Measurements from ENCODE around the gene P4HB. TPM values are rescaled to one million over a fixed set of nuclear protein-coding genes. Genes with fewer than 3 reads are reported as not detected.

The P4HB gene
- polyA plus RNA-seq, 12 donors = 346 to 655 (median 404) TPM; not detected in 1

- DNase-seq = no peak
Measured at GRCh38 chr17:81802856-81803643, 57.3 kb downstream of the P4HB start.

DNA sequence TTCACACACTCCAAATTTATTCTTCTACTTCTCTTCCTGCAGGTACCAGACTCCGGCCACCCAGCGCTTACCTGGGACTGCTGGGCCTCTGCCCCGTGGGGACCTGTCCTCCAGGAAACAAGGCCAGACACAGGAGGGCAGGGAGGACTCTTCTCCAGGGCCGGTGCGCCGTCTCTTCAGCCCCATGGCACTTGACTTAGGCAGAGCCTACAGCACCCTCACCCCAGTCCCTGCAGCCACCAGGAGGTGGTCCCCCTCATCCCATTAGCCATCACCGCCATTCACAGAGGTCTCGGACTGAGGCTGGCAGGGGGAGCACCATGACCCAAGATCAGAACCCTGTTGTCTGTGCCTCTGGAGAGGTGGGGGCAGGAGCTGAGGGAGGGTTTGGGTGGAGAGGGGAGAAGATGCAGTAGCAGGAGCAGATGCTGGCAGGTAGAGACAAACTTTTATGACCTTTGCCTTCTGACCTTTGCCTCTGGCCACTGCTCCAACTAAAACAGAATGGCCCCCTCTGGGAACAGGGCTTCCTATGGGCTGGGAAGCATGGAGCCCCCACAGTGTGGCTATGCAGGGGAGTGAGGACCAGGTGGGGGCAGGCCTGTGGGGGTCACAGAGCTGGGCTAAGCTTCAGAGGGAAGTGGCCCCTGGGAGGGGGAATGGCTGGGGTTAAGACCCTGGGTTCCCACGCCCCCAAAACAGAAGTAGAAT, 58.1 kb downstream of the P4HB start:
- no peak for DNase-seq

- no peak for DNase-seq
Measured at GRCh38 chr17:81801327-81801726, 59.0 kb downstream of the P4HB start.

DNA sequence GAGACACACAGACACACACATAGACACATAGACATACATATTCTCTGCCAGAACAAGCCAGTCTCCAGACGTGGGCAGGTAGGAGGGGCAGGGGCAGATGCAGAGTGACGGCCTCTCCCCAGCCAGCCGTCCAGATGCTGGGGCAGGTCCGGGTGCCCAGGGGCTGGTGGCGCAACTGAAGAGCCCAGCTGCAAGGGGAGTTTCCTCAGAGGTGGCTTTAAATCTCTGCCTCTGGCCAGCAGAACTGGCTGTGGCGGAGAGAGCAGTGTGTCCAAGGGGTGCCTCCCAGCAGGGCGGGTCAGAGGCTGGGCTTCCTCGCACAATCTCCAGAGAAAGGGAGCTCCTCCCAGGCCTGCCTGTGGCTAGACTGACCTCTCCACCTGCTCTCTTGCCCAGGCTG, 65.8 kb downstream of the P4HB start:
- no peak for DNase-seq

DNA sequence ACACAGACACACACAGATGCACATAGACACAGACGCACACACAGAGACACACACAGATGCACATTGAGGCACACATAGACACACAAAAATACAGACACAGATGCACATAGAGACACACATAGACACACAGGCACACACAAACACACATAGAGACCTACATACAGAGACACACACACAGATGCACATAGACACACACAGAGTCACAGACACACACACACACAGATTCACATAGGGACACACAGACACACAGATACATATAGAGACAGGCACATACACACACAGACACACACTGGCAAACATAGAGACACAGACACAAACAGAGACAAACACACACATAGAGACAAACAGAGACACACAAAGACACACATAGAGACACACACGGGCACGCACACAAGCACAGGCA, 66.3 kb downstream of the P4HB start:
- DNase-seq = no peak

Other genes starting within 250 kb of the P4HB start
- gene NPLOC4, start 223.4 kb downstream of the P4HB start, polyA plus RNA-seq (ENCODE audit: insufficient read length in 12 of 12) = 10 to 100 TPM in 11 of 12 donors, not detected in 1; 48.7 to 63.7 (median 58.9) TPM
- 1 to 10 TPM in 6 of 12 donors, under 1 TPM in 4, not detected in 2; 0.63 to 1.5 (median 1.0) TPM for gene TSPAN10, start 223.3 kb downstream of the P4HB start, polyA plus RNA-seq (ENCODE audit: insufficient read length in 12 of 12)
- gene PDE6G, start 204.0 kb downstream of the P4HB start, polyA plus RNA-seq (ENCODE audit: insufficient read length in 12 of 12) = 1 to 10 TPM in 10 of 12 donors, not detected in 2; 1.4 to 7.6 (median 3.1) TPM
- 10 to 100 TPM in 3 of 12 donors, 1 to 10 TPM in 8, not detected in 1; 7.0 to 18.7 (median 8.1) TPM for gene OXLD1, start 193.9 kb downstream of the P4HB start, polyA plus RNA-seq (ENCODE audit: insufficient read length in 12 of 12)
- 10 to 100 TPM in 10 of 12 donors, 1 to 10 TPM in 1, not detected in 1; 9.3 to 23.9 (median 12.6) TPM for gene CCDC137, start 193.8 kb downstream of the P4HB start, polyA plus RNA-seq (ENCODE audit: insufficient read length in 12 of 12)
- gene ARL16, start 176.7 kb downstream of the P4HB start, polyA plus RNA-seq (ENCODE audit: insufficient read length in 12 of 12) = 10 to 100 TPM in 11 of 12 donors, not detected in 1; 21.2 to 39.2 (median 30.1) TPM
- 10 to 100 TPM in 11 of 12 donors, not detected in 1; 43.4 to 93.4 (median 50.8) TPM for gene HGS, start 176.5 kb downstream of the P4HB start, polyA plus RNA-seq (ENCODE audit: insufficient read length in 12 of 12)
- 100 to 1,000 TPM in 1 of 12 donors, 10 to 100 TPM in 10, not detected in 1; 28.6 to 123 (median 48.1) TPM for gene MRPL12, start 157.2 kb downstream of the P4HB start, polyA plus RNA-seq (ENCODE audit: insufficient read length in 12 of 12)
- gene SLC25A10, start 148.3 kb downstream of the P4HB start, polyA plus RNA-seq (ENCODE audit: insufficient read length in 12 of 12) = 10 to 100 TPM in 1 of 12 donors, 1 to 10 TPM in 10, not detected in 1; 1.2 to 22.7 (median 2.9) TPM
- gene GCGR, start 56.4 kb downstream of the P4HB start, polyA plus RNA-seq (ENCODE audit: insufficient read length in 12 of 12) = under 1 TPM in 4 of 12 donors, not detected in 8; 0.18 to 0.33 (median 0.22) TPM
- 100 to 1,000 TPM in 3 of 12 donors, 10 to 100 TPM in 8, not detected in 1; 73.5 to 264 (median 95.5) TPM for gene MCRIP1, start 27.2 kb downstream of the P4HB start, polyA plus RNA-seq (ENCODE audit: insufficient read length in 12 of 12)
- gene PPP1R27, start 25.5 kb downstream of the P4HB start, polyA plus RNA-seq (ENCODE audit: insufficient read length in 12 of 12) = 10 to 100 TPM in 11 of 12 donors, not detected in 1; 10.9 to 61.9 (median 26.1) TPM
- 100 to 1,000 TPM in 11 of 12 donors, not detected in 1; 114 to 310 (median 158) TPM for gene ARHGDIA, start 10.8 kb upstream of the P4HB start, polyA plus RNA-seq (ENCODE audit: insufficient read length in 12 of 12)
- 100 to 1,000 TPM in 1 of 12 donors, 10 to 100 TPM in 11; 45.6 to 887 (median 57.3) TPM for gene ALYREF, start 31.1 kb upstream of the P4HB start, polyA plus RNA-seq (ENCODE audit: insufficient read length in 12 of 12)
- 100 to 1,000 TPM in 2 of 12 donors, 10 to 100 TPM in 9, not detected in 1; 52.4 to 123 (median 89.3) TPM for gene ANAPC11, start 31.2 kb upstream of the P4HB start, polyA plus RNA-seq (ENCODE audit: insufficient read length in 12 of 12)
- under 1 TPM in 10 of 12 donors, not detected in 2; 0.14 to 0.81 (median 0.49) TPM for gene NPB, start 41.7 kb upstream of the P4HB start, polyA plus RNA-seq (ENCODE audit: insufficient read length in 12 of 12)
- 10 to 100 TPM in 6 of 12 donors, 1 to 10 TPM in 5, not detected in 1; 8.1 to 17.0 (median 10.0) TPM for gene PCYT2, start 50.9 kb upstream of the P4HB start, polyA plus RNA-seq (ENCODE audit: insufficient read length in 12 of 12)
- 10 to 100 TPM in 2 of 12 donors, 1 to 10 TPM in 9, not detected in 1; 4.1 to 15.8 (median 6.4) TPM for gene SIRT7, start 57.6 kb upstream of the P4HB start, polyA plus RNA-seq (ENCODE audit: insufficient read length in 12 of 12)
- gene MAFG, start 67.2 kb upstream of the P4HB start, polyA plus RNA-seq (ENCODE audit: insufficient read length in 12 of 12) = 10 to 100 TPM in 11 of 12 donors, not detected in 1; 11.0 to 17.4 (median 13.7) TPM
- 100 to 1,000 TPM in 1 of 12 donors, 10 to 100 TPM in 10, not detected in 1; 46.4 to 100 (median 58.3) TPM for gene PYCR1, start 76.8 kb upstream of the P4HB start, polyA plus RNA-seq (ENCODE audit: insufficient read length in 12 of 12)
- gene MYADML2, start 86.7 kb upstream of the P4HB start, polyA plus RNA-seq (ENCODE audit: insufficient read length in 12 of 12) = 10 to 100 TPM in 9 of 12 donors, 1 to 10 TPM in 2, not detected in 1; 6.0 to 35.9 (median 18.5) TPM
- 1 to 10 TPM in 10 of 12 donors, not detected in 2; 1.9 to 7.7 (median 3.5) TPM for gene NOTUM, start 100.7 kb upstream of the P4HB start, polyA plus RNA-seq (ENCODE audit: insufficient read length in 12 of 12)
- 10 to 100 TPM in 11 of 12 donors, not detected in 1; 17.2 to 80.2 (median 21.5) TPM for gene ASPSCR1, start 117.1 kb upstream of the P4HB start, polyA plus RNA-seq (ENCODE audit: insufficient read length in 12 of 12)
- gene CENPX, start 162.3 kb upstream of the P4HB start, polyA plus RNA-seq (ENCODE audit: insufficient read length in 12 of 12) = 10 to 100 TPM in 11 of 12 donors, not detected in 1; 26.1 to 35.6 (median 30.8) TPM
- gene LRRC45, start 162.8 kb upstream of the P4HB start, polyA plus RNA-seq (ENCODE audit: insufficient read length in 12 of 12) = 10 to 100 TPM in 2 of 12 donors, 1 to 10 TPM in 9, not detected in 1; 6.3 to 31.7 (median 8.0) TPM
- gene RAC3, start 171.1 kb upstream of the P4HB start, polyA plus RNA-seq (ENCODE audit: insufficient read length in 12 of 12) = 10 to 100 TPM in 3 of 12 donors, 1 to 10 TPM in 8, not detected in 1; 4.0 to 28.9 (median 6.4) TPM
- gene DCXR, start 177.2 kb upstream of the P4HB start, polyA plus RNA-seq (ENCODE audit: insufficient read length in 12 of 12) = 10 to 100 TPM in 11 of 12 donors, not detected in 1; 26.8 to 54.2 (median 34.6) TPM
- gene RFNG, start 191.3 kb upstream of the P4HB start, polyA plus RNA-seq (ENCODE audit: insufficient read length in 12 of 12) = 10 to 100 TPM in 11 of 12 donors, not detected in 1; 22.8 to 56.6 (median 30.1) TPM
- 10 to 100 TPM in 11 of 12 donors, not detected in 1; 55.7 to 91.1 (median 62.2) TPM for gene GPS1, start 191.4 kb upstream of the P4HB start, polyA plus RNA-seq (ENCODE audit: insufficient read length in 12 of 12)
- gene DUS1L, start 205.3 kb upstream of the P4HB start, polyA plus RNA-seq (ENCODE audit: insufficient read length in 12 of 12) = 10 to 100 TPM in 11 of 12 donors, not detected in 1; 37.9 to 72.2 (median 54.8) TPM
- gene FASN, start 237.7 kb upstream of the P4HB start, polyA plus RNA-seq (ENCODE audit: insufficient read length in 12 of 12) = 10 to 100 TPM in 11 of 12 donors, not detected in 1; 15.7 to 62.2 (median 24.1) TPM

Data from muscle of arm (tissue), 12 donors.